ENCODE results near the gene EPG5.

GRCh38 chr18:45850021-45850420, 117.1 kb downstream of the EPG5 start:
- TF ChIP-seq, protein P1, sequence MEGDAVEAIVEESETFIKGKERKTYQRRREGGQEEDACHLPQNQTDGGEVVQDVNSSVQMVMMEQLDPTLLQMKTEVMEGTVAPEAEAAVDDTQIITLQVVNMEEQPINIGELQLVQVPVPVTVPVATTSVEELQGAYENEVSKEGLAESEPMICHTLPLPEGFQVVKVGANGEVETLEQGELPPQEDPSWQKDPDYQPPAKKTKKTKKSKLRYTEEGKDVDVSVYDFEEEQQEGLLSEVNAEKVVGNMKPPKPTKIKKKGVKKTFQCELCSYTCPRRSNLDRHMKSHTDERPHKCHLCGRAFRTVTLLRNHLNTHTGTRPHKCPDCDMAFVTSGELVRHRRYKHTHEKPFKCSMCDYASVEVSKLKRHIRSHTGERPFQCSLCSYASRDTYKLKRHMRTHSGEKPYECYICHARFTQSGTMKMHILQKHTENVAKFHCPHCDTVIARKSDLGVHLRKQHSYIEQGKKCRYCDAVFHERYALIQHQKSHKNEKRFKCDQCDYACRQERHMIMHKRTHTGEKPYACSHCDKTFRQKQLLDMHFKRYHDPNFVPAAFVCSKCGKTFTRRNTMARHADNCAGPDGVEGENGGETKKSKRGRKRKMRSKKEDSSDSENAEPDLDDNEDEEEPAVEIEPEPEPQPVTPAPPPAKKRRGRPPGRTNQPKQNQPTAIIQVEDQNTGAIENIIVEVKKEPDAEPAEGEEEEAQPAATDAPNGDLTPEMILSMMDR (IDR thresholded peaks at IDR 0.05 in 4 of 5, conservative IDR thresholded peaks at IDR 0.05 in 1 of 5) = no peak
- TF ChIP-seq POLR2A (IDR thresholded peaks at IDR 0.05) = no peak
